ENCODE results near the gene MCF2L2. TPM values are rescaled to one million over a fixed set of nuclear protein-coding genes. Genes with fewer than 3 reads are reported as not detected.
"Not testable (repeated sequence)": the region's sequence is repeated elsewhere in the genome, so short reads cannot be mapped to it uniquely, and the experiment has no call there.

Gene MCF2L2
- total and polyA plus RNA-seq, 2 of the 13 experiments (the other 11 are each of a cell fraction or from before 2014, with no cell fraction given) = not detected

- CTCF ChIA-PET (ENCODE audit: low intra/inter-chr PET ratio, low total read pairs) = interaction anchor here (2.1 kb wide), 1 partner anchor 58 kb away, joined by 7 read pairs; no protein-coding TSS in a partner anchor
- no peak for FAIRE-seq
- no peak overlapping the region for H3K4me2 ChIP-seq (ENCODE audit: low read depth, low read length)
Measured at GRCh38 chr3:183180110-183180783, 248.2 kb downstream of the MCF2L2 start.

GRCh38 chr3:183179550-183179908, 248.9 kb downstream of the MCF2L2 start:
- CTCF ChIA-PET (ENCODE audit: low intra/inter-chr PET ratio, low total read pairs) = interaction anchor here (2.1 kb wide), 1 partner anchor 57 kb away, joined by 7 read pairs; no protein-coding TSS in a partner anchor
- POLR2A ChIA-PET = not testable (repeated sequence)

More at GRCh38 chr3:183180110-183180783, 248.2 kb downstream of the MCF2L2 start:
- Histone ChIP-seq H3K36me3 (replicated peaks in 1 of 2; ENCODE audit: control insufficient read depth in 1 of 2, insufficient read depth in 2 of 2, low read length in 2 of 2) (no peaks in the 10 kb centered on the region), H3K79me2 (ENCODE audit: insufficient read depth, low read length) (no peaks in the 10 kb centered on the region), H3K9ac (ENCODE audit: insufficient read depth, low read depth, low read length) (no peak overlapping the region), H3K27me3 (ENCODE audit: control insufficient read depth in 1 of 2, insufficient read depth in 2 of 2, low read length in 2 of 2) (peaks cover 8 to 34% of the 10 kb centered on the region in 2 experiments), H4K20me1 (ENCODE audit: insufficient read depth, low read length) (no peaks in the 10 kb centered on the region), H3K9me3 (ENCODE audit: low read length) (no peaks in the 10 kb centered on the region), H3K27ac (ENCODE audit: extremely low read length, insufficient read depth, low read length) (no peak overlapping the region), H2AFZ (ENCODE audit: low read length) (no peak overlapping the region), H3K4me3 (replicated peaks in 1 of 3; ENCODE audit: insufficient read depth in 1 of 3, low read depth in 2 of 3, low read length in 3 of 3) (no peak overlapping the region), H3K4me1 (ENCODE audit: insufficient read depth, low read length) (no peaks in the 10 kb centered on the region; the same call in 1 of the 2 replicates)
- in situ Hi-C loops (cut with HindIII; ENCODE audit: extremely low pct_ligation_motif_present, low pct_unique_long_range_greater_than_20kb) = loop anchor here (5.0 kb wide), 1 partner anchor 207 kb away; no protein-coding TSS in a partner anchor
- POLR2A ChIA-PET = no interaction called here
- TF ChIP-seq NCOA2 (CRISPR knock-in tag; IDR thresholded peaks at IDR 0.05) = no peak
- peak; percentile 98 for TF ChIP-seq GZF1 (CRISPR knock-in tag; IDR thresholded peaks at IDR 0.05)
- intact Hi-C loops (cut with micrococcal nuclease; ENCODE audit: unreplicated experiment) = no loop called here
- 7% methylated on average over 9 of the region's 12 CpGs for WGBS (ENCODE audit: low lambda C conversion rate)
- no peak; the same call in 1 of the 3 replicates for ATAC-seq
- no peak for DNase-seq (ENCODE audit: low spot score)
- no TSS peak for BruUV-seq (replicated peaks)

More at GRCh38 chr3:183179550-183179908, 248.9 kb downstream of the MCF2L2 start:
- H3K27ac ChIP-seq (ENCODE audit: extremely low read length, insufficient read depth, low read length); H3K9me3 ChIP-seq (ENCODE audit: low read length); intact Hi-C loops (cut with micrococcal nuclease; ENCODE audit: unreplicated experiment); in situ Hi-C loops (cut with HindIII; ENCODE audit: extremely low pct_ligation_motif_present, low pct_unique_long_range_greater_than_20kb); H3K9ac ChIP-seq (ENCODE audit: insufficient read depth, low read depth, low read length); H4K20me1 ChIP-seq (ENCODE audit: insufficient read depth, low read length); FAIRE-seq; DNase-seq (ENCODE audit: low spot score); ATAC-seq; H3K36me3 ChIP-seq (replicated peaks in 1 of 2; ENCODE audit: control insufficient read depth in 1 of 2, insufficient read depth in 2 of 2, low read length in 2 of 2); H3K4me1 ChIP-seq (ENCODE audit: insufficient read depth, low read length); H3K79me2 ChIP-seq (ENCODE audit: insufficient read depth, low read length); BruUV-seq (replicated peaks); H2AFZ ChIP-seq (ENCODE audit: low read length): not testable (repeated sequence)
- H3K4me2 ChIP-seq (ENCODE audit: low read depth, low read length) = peak overlapping the region; percentile 53
- peaks cover 8 to 34% of the 10 kb centered on the region in 2 experiments for H3K27me3 ChIP-seq (ENCODE audit: control insufficient read depth in 1 of 2, insufficient read depth in 2 of 2, low read length in 2 of 2)
- 0 out of 6 replicates have a peak overlapping the region, but pooled peaks of 1 of the 3 experiments have one; percentile 57 for H3K4me3 ChIP-seq (replicated peaks in 1 of 3; ENCODE audit: insufficient read depth in 1 of 3, low read depth in 2 of 3, low read length in 3 of 3)
- 31% methylated on average over 13 of the region's 18 CpGs for WGBS (ENCODE audit: low lambda C conversion rate)
- peak; percentile 14; the same call in 1 of the 2 replicates for TF ChIP-seq ZFP91 (CRISPR knock-in tag; IDR thresholded peaks at IDR 0.05; ENCODE audit: borderline replicate concordance)

All from HepG2 (cell line).